Fibroblast of upper back skin (primary cell): Measurements from ENCODE around the gene TFRC.
"Not testable (repeated sequence)": the region's sequence is repeated elsewhere in the genome, so short reads cannot be mapped to it uniquely, and the experiment has no call there.

Experiments
- DNase-seq: peaks from one replicate; pipeline ENCODE4 v3.0.0-alpha.2; 2013

The TFRC gene

GRCh38 chr3:196002721-196003120, 79.2 kb downstream of the TFRC start:
- DNase-seq: not testable (repeated sequence)

GRCh38 chr3:196001240-196001639, 80.7 kb downstream of the TFRC start:
- DNase-seq: not testable (repeated sequence)

- not testable (repeated sequence) for DNase-seq
Measured at GRCh38 chr3:196000360-196000950, 81.4 kb downstream of the TFRC start.

GRCh38 chr3:195999896-196000295, 82.0 kb downstream of the TFRC start:
- no peak for DNase-seq
